Measurements from ENCODE around the gene ABCA8.

Gene ABCA8

DNA sequence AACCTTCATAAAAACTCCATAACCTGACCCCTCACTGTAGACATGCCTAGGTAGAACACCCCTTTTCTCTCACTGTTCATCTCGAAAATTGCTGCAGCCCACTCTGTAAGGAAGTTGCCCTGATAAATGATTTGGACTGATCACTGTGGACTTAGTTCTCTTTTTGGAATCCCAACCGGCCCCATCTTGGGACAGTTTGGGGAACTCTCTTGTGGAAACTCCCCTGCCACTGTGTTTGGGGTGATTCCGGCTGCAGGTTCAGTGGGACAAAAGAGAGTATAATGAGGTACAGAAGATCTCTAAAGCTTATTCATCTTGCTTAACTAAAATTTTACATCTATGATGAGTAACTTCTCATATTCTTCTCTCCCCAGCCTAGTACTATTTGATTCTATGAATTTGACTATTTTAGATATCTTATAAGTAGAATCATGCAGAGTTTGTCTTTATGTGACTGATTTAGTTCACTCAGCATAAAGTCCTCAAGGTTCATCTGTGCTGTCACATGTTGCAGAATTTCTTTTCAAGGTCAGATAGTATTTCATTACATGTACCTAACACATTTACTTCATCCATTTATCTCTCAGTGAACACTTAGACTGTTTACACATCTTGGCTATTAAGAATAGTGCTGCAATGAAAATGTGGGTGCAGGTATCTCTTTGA is 84.9 kb downstream of the ABCA8 start:
- no peak for DNase-seq (ENCODE audit: low spot score)

DNA sequence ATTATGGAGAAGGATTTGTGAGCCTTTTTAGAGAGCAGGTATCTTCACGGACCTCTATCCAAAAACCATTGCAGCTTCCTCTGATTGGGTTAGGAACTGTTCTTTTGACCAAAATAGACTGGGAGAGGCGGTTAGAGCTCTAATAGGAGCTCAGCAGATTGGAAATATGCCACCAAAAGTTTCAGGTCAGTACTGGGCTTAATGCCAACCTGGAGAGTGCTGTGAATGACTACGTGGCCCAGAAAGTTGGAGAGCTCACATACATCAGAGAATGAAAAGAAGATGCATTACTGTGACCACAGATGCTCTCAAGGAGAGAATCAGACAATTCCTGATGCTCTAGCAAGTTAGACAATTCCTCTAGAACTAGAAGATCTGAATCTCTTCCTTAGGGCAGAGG is 86.5 kb downstream of the ABCA8 start:
- no peak for DNase-seq (ENCODE audit: low spot score)

DNA sequence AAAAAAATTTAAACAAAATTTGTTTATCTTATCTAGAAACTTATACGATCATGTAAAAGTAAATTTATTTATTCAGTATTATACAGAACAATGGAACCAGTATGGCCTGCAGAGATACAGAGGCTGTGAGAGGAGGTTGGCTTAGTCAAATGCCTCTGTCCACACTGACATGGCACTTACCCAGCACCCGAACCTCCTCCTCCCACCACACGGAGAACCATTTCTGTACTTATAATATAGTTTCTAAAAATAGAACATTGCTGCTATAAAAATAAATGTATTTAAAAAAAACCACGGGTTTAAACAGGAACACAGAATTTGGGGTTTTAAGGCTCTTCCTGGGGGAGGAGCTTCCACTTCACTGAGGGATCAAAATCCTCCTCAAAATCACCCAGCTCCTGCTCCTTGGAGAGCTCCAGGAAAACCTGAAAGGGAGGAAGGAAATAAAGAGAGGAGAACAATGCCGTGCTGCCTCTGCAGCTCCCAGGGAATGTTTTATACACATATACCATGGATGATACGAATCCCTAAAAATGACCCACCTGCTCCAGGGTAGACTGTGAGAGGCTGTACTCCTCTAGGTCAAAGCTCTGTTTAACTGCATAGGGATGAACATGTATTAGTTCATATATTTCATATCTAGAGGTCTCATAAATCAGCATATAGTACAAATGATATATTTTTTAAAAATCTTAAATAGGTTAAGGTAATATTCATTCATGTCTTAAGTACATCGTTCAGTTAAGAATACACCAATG is 87.3 kb downstream of the ABCA8 start:
- no peak for DNase-seq (ENCODE audit: low spot score)

DNA sequence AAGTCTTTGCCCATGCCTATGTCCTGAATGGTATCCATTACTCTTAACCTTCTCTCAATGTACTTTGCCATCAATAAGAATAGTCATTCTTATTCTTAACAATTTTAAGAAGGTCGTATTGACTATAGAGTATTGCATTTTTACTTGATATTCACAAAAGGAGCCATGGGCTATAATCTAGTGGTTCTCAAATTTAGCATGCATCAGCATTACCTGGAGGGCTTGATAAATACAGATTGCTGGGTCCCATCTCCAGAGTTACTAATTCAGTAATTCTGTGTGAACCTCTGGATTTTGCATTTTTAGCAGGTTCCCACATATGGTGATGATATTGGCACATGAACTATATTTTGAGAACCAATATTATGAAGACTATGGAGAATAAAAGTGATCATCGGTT is 89.6 kb downstream of the ABCA8 start:
- DNase-seq (ENCODE audit: low spot score), result no peak

DNA sequence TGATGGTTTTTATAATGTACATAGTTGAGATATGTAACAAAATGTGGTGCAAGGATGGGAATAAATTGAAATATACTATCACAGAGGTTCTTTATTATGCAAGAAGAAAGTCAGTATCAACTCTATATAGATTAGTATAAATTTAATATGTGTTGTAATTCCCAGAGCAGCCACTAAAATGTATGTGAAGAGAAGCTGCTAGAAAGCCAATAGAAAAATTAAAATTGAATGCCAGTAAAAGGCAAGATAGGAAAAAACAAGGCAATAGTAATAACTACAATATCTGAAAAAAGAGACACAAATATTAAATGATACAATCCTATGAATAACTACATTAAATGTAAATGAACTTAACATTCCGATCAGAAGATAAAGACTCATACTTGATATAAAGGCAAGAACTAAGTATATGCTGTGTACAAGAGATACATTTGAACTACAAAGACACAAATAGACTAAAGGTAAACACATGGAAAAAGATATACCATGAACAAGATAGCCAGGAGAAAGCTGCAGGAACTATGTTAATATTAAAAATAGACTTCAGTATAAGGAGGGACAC is 92.0 kb downstream of the ABCA8 start:
- DNase-seq (ENCODE audit: low spot score), result no peak

DNA sequence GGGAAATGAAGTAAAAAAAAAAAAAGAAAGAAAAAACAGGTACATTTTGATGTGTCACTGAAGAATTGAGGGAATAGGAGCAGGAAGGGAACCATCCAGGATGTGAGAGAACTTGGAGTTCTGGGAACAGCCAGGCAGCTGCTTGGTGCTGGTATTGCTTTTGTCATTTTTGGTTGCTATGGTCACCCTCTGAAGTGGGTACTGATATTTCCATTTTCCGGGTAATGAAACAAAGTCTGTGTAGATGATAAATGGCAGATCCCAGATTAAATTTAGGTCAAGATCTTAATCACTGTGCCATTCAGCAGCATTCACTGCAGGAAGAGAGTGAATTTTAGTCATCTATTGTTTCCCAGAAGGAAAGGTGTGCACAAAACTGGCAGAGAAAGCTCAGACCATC is 93.6 kb downstream of the ABCA8 start:
- DNase-seq (ENCODE audit: low spot score), result no peak

DNA sequence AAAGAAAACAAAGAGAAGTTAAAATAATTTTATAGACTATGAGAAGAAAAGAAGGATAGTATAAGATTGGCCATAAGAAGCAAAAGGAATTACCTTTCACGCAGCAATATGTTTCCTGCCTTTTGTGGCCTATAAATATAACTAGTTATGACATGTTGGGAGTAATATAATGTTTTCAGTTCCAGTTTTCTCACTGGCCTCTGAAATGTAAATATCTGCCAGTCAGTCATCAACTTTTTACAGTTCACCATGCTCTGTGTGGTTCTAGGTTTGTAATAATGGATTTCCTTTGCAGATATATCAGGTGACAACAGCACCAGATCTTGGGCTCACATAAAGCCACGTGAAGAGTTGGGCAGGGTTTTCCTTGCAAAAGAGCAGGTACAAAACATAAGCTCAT is 94.3 kb downstream of the ABCA8 start:
- no peak for DNase-seq (ENCODE audit: low spot score)

DNA sequence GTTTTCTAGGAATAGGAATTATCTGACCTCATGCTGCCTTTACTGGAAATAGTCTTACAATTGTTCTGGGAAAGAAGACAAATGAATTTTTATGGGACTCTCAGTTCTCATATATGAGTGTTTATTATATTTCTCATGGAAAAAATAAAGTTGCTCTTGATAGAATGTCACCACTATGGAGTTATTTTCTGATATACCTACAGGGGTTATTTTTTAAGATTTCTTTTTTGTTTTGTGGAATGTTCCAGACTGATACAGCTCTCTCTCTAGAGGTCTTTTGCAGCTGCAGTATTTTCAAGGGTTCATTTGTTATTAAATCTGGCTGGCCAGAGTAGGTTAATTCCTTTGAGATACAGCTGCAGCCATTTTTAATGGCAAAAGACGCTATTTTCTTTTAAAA is 100.7 kb downstream of the ABCA8 start:
- no peak for DNase-seq (ENCODE audit: low spot score)

DNA sequence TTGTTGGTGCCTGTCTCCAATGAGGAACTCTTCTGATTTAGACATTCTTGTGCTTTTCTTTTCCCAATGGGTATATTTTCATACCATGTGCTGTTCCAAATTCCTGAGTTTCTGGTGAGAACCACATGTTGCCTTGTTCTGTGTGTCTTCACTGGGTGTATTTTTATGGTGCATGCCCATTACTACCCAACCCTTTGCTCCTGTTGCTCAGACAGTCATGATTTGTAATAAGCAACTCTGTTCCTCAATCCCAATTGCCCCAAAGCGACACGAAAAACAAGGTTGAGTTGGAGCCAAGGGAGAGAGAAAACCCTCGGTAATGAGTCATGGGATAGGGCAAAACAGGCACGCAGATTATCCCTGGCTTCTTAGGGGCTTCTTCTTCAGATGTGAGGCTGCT is 101.8 kb downstream of the ABCA8 start:
- no peak for DNase-seq (ENCODE audit: low spot score)

DNA sequence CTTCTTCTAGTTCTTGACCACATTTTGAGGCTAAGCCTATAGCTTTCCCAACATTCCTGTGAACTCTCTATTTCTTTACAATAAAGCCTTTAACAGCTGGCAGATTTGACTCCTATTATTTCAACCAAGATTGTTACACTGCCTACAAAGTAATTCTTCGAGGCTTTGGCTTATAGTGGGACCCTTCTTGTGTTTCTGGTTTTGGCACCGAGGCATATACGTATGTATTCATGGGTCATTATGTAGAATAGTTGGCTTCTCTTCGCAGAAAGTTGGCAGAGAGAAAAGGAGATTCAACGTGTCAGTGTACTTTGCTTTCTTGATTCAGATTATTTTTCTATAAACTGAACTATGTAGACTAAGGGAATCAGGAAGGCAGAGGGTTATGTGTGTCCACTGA is 102.2 kb downstream of the ABCA8 start:
- no peak for DNase-seq (ENCODE audit: low spot score)

DNA sequence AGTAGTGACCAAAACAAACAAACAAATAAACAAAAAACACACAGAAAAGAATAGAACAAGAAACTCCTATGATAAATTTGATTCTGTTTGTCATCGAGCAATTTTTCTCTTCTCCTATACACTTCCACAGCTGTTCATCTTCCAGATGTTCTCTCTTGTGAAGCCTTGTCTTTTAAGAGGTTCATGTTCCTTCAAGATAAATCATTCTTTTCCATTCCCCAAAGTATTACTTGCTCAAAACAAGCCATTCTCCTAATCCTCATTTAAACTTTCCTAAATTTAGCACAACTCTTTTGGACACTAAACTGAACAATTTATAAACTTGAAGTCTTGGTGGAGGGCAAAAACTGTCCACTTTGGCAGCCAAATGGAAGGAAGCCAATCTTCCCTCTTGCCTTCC is 103.3 kb downstream of the ABCA8 start:
- DNase-seq (ENCODE audit: low spot score), result no peak

DNA sequence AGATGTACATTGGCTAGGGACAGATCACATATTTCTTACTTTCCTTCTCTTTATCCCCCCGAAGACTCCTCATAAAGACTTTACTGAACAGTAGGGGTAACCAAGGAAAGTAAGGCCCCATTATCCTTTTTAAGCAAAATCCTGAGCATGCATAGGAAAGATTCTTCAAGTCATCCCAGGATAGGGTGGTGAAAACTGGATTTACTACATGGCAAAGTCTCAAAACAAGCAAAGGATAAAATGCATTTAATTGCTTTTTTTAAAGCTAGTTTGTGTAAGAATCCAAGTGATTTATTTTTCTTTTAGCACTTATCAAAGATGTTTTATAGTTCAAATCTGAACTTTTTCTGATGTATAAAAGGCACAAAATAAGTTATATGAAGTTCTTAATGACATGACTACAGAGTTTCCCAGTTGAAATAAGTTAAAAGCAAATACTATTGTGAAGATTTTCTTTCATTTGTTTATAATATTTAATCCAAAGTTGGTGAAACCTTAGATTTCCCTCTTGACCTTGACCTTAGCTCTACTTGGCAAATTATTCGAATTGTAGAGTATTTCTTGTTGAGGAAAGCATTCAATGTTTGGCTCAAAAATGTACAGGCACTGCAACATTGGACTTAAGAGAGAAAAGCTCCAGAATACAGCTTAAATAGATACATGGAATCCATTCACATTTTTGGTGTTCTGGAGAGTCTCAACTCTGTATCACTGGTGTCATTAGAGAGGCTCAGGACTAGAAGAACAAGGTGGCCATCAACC is 104.3 kb downstream of the ABCA8 start:
- no peak for DNase-seq (ENCODE audit: low spot score)

DNA sequence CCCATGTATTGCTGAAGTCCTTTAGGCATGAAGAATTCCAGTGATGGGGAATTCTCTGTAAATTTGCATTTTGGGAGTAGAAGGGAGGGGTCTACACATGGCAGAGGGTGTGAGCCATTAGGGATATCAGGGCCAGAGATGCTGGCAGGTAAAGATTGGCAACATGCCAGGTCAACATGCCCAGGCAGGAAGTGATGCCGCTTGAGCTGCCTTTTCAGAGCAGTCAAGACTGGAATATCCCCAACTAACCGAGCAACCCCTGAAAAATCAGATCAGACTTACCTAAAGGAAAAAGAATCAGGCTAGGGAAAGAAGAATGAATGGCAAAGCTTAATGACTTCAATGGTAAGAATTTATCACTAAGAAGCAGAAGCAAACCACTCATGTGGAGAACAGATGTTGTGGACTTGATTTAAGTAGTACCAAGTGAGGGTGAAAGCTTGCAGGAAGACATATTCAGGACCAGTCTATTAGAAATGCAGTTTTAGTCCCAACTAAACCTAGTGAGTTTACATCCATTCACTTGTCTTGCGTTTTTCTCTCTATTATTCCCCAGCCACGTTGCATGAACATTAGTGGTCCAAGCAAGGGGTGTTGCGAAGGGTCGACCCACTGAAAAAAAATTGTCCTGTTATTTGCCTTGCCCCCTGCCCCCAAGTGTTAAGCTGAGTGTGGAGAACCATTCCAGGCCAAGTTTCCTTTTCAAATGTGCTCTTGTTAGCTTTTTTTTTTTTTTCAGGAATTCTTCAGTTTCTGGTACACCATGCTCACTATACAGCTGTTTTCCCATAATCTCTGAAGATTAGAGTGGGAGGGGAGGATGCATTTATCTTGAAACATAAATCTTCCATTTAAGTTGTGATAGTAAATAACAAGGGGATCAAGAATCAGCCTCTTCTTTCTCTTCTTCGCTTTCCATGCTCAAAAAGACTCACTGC is 105.2 kb downstream of the ABCA8 start:
- no peak for DNase-seq (ENCODE audit: low spot score)

DNA sequence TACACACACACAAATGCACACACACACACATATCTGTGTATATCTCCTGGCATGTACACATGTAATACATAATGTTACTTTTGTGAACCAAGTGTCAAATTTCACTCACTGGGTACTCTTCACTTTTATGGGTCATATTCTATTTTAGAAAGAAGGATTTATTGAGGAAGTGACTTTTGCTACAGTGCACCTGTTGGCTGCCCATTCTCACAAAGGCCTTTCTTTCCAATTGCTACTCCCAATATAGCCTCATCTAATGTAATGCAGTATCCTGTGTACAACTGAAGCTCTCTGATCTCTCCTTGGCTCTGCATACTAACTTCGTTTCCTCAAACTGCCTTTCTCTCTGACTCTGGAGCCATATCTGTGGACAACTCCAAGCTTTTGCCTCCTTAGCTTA is 107.5 kb downstream of the ABCA8 start:
- DNase-seq (ENCODE audit: low spot score), result no peak

DNA sequence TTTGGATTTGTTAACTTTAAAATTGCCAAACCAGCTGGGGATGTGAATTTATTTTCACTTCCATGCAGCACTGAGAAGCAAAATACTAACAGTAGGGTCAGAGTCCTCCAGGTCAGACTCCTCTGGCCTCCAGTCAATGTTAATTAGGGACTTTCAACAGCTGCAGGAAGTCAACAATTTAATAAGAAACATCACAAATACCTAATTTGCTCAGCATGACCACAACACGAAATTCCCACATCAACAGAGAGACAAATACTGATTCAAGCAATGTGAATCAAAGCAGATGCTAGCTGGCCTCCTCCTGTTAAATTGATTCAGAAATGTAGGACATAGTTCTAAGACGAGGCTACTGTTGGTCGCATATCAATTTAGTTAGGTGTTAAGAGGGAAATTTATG is 111.7 kb downstream of the ABCA8 start:
- DNase-seq (ENCODE audit: low spot score), result no peak

DNA sequence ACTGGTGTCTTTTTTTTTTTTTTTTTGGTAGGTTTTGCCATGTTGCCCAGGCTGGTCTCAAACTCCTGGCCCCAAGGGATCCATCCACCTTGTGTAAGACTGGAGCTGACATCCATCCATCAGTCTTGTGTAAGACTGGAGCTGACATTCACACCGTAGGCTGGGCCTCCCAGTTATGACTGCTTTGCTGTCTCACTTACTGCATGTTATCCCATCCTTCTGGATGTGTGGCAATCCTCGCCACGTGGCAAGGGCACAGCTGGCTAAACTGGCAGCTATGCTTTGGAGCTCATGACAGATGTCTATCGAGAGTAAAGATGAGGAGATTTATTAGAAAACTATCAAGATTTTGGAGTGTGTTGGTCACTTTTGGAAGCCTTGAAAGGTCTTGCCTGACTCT is 115.1 kb downstream of the ABCA8 start:
- DNase-seq (ENCODE audit: low spot score), result no peak

DNA sequence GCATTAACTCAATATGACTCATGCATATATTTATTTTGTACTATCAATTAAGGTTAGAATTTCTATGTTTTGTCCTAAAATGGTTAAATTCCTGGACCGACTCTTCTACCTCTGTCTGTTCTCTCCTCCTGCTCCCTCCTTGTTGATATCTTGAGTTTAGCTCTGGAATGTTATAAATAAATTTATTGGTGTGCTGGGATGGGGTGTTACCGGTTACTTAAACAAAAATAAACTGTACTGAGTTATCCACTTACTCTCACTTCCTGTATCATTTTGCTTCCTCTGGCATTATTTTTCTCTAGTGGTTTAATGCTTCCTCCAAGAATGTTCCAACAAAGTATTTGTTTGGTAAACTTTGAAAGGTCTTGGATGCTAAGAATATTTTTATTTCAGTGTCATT is 120.1 kb downstream of the ABCA8 start:
- DNase-seq (ENCODE audit: low spot score), result no peak

DNA sequence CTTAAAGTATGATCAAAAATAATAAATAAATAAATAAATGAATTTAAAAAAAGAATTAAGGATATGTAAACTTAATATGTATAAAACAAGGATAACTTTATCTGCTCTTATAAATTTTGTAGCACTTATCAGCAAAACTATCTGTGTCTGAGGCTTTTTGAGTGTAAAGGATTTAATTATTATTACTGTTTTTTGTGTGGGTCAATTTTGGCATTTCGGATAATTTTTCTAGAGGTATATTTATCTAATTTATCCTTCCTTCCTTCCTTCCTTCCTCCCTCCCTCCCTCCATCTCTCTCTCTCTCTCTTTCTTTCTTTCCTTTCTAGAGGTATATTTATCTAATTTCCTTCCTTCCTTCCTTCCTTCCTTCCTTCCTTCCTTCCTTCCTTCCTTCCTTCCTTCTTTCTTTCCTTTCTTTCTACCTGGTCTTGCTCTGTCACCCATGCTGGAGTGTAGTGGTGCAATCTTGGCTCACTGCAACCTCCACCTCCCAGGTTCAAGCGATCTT is 120.8 kb downstream of the ABCA8 start:
- DNase-seq (ENCODE audit: low spot score), result no peak

DNA sequence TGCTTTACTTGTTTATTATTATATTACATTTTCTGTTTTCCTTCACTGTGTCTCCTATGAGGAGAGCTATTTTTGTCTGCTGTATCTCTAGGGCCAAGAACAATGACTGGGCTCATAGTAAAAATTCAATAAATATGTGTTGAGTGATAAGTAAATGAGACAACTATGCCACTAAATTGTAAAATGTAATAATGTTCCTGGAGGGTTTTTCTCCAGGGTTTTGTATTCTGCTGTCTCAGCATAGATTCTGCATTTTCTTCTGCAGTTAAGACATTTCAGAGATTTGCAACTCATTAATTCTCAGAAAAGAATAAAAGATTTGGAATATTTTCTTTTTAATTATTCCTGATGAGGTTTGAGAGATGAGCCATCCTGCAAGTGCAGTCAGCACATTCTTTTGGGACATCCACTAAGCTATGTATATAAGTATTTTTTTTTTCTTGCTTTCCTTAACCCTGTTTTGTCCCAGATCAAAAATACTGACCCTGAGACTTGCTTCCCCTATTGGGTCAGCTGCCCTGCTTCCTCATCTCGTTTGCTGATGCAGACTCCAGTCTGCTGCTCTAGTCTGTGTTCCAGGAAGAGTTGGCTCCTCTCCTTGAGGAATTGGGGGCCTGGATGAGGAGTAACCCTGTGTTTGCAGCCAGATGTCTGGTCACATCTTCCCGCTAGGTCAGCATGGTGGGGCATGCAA is 122.9 kb downstream of the ABCA8 start:
- no peak for DNase-seq (ENCODE audit: low spot score)

DNA sequence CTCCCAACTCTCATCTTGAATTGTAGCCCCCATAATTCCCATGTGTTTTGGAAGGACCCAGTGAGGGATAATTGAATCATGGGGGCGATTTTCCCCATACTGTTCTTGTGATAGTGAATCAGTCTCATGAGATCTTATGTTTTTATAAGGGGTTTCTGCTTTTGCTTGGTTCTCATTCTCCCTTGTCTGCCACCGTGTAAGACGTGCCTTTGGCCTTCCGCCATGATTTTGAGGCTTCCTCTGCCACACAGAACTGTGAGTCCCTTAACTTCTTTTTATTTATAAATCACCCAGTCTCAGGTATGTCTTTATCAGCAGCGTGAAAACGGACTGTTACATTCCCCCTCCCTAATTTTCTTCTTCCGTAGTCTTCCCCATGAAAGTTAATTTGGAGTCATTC is 124.0 kb downstream of the ABCA8 start:
- DNase-seq (ENCODE audit: low spot score), result no peak

DNA sequence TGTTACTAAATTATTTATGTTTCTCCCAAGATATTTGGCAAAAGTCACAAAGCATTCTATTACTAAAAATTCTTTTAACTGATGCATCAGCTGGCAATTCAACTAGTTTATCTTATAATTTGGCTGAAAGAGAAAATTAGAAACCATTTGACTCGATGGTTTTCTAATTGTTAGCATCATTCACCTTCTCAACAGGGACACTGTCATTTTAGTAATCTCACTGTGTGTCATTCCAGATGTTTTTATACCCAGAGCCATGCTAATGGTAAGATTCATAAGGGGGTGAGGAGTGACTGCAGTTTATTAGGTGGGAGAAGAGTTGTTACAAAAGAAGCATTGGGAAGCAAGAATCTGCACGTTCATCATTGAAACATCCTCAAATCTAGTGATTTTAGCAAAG is 124.9 kb downstream of the ABCA8 start:
- DNase-seq (ENCODE audit: low spot score), result no peak

Data from iPS-NIHi11 (cell line).